DLD1 (cell line): ENCODE measurements around the gene ORC1.
"Not testable (repeated sequence)": the region's sequence is repeated elsewhere in the genome, so short reads cannot be mapped to it uniquely, and the experiment has no call there.

ENCODE experiments used
- in situ Hi-C: cut with HindIII; loops from 2 replicates; pipeline ENCODE4 v1.10.0; 2017; ENCODE audit warnings: low sequenced_read_pairs

Gene ORC1

DNA sequence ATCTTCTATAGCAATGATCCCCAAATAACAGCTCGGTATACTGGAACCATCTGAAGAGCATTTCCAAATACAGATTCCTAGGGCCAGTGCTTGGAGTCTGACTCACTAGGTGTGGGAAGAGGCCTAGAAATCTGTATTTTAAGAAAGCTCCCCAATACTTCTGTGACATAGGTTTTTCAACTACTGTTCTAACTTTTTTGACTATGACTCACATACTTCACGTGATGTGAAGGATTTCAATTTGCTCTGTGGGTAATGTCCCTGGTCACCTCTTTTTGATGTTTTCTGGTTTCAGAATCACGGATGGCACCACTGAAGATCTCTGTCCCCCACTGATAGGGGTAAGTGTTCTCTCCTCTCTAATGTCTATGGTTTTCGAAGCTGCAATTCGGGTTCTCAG is 11.0 kb downstream of the ORC1 start:
- in situ Hi-C loops, result no loop called here

DNA sequence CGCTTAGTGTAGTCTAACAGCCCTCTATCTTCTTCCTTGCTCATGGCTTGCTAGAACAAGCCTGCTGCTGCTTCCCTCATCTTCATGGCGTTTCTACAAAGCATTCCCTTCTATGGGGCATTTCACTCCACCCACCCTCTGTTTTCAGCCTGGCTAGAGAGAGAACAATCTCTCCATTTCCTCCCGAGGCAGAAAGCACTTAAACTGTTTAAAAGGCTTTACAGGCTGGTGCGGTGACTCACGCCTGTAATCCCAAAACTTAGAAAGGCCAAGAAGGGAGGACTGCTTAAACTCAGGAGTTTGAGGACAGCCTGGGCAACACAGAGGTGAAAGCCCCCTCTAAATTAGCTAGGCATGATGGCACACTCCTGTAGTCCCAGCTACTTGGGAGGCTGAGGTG is 17.8 kb downstream of the ORC1 start:
- in situ Hi-C loops, result no loop called here

DNA sequence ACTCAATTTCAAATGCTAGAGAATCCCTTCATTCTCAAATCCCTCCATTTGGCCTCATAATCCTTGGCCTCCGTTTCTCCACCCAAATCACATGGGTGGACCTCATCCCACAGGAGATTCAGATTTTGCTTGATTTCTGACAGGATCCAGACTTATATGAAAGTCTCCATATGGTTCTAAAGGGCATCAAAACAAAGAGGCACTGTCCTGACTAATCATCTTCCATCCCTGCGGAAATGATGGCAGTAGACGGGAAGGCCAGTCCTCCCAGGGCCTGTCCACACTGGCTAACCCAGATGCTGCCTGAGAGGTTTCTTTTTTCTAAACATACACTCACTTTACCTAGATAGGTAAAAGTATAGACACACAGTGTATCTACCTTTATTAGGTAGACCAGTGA is 18.8 kb downstream of the ORC1 start:
- in situ Hi-C loops, result no loop called here

DNA sequence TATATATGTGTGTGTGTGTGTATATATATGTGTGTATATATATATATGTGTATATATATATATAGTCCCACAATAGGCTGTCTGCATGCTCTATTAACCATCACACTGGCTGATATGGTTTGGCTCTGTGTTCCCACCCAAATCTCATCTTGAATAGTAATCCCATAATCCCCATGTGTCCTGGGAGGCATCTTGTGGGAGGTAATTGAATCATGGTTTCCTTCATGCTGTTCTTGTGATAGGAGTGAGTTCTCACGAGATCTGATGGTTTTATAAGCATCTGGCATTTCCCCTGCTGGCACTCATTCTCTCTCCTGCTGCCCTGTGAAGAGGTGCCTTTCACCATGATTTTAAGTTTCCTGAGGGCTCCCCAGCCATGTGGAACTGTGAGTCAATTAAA is 34.4 kb downstream of the ORC1 start:
- in situ Hi-C loops, result not testable (repeated sequence)

DNA sequence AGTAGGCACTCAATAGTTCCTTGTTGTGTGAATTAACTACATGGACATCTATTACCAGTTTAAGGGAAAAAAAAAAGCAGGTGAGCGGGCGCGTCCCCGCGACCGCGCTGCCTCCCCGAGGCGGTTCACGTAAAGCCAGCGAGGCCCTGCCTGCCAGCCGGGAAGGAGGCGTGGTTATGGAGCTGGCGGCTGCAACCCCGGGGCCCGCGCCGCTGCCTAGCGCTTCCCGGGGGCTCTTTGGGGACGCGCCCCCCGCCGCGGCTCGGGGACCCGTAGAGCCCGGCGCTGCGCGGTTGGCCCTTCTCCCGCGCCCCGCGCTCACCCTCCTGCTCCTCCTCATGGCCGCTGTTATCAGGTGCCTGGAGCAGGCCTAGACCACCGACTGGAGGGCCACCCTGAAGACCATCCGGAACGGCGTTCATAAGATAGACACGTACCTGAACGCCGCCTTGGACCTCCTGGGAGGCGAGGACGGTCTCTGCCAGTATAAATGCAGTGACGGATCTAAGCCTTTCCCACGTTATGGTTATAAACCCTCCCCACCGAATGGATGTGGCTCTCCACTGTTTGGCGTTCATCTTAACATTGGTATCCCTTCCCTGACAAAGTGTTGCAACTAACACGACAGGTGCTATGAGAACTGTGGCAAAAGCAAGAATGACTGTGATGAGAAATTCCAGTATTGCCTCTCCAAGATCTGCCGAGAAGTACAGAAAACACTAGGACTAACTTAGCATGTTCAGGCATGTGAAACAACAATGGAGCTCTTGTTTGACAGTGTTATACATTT is 35.6 kb downstream of the ORC1 start:
- in situ Hi-C loops, result no loop called here

DNA sequence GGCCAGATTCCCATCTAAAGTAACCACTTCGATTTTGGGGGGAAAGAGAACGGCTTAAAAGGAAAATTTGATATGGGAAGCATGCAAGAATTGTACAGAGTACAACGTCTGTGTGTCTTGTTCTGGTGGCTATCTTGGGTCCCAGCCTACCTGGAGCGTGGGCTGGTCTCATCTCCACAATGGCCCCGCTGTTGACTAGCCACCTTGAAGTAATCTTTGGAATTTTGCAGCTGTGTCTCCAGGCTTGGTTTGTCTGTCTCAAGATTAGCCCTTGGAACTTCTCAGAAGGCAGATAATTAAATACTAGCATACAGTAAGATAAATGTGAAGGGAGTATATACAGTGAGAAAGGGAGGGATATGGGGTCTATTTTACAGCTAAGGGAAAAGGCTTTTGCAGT is 37.0 kb downstream of the ORC1 start:
- in situ Hi-C loops, result no loop called here

DNA sequence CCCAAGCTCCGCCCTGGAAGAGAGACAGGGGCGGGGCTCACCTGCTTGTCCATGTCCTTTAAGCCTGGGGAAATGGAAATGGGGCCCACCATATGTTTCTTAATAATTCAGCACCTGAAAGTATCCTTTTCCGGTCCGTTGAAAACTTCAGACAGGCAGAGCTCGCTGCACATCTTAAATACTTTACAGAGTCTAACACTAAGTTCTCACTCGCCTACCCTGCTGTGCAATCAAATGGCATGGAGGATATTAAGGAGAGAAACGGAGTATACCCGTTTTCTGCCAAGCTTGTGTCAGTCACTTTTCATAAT is 37.8 kb downstream of the ORC1 start:
- in situ Hi-C loops, result no loop called here

DNA sequence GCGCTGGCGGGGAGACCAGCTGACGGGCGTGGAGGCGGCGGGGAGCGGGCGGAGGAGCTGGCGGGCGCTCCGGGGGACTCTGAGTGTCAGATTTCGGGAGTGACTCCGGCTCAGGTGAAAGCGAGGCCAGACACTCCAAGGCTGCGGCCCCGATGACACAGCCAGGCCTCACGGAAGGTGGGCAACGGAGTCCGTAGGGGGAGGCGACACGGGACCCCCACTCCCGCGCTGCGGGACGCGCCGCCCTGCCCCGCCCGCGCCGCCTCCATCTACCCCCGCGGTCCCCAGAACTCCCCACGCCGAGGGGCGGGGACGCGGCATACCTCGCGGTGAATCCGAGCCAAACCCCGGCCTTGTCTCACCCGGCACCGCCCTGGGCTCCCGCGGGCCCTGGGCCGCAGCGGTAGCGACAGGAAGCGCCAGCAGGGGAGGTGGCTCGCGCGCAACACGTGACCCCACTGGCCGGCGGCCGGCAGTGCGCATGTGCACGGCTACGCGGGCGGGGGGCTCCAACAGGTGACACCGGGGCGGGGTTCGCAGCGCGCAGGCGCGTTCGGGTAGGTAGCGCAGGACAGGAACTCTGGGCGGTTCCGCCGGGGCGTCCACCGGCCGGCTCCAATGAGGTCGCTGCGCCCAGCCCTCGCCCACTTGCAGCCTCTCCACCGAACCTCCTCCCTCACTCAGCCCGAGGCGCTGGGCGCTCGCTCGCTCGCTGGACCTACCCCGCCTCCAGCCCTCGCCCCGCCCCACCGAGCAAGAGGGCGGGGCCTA is 38.3 kb downstream of the ORC1 start, which contains the start of gene CC2D1B:
TSS of gene CC2D1B (minus strand) at position 460 of the 771 bp plus-strand sequence. CDS start 1,585 bp downstream, outside the sequence.
- in situ Hi-C loops, result no loop called here

DNA sequence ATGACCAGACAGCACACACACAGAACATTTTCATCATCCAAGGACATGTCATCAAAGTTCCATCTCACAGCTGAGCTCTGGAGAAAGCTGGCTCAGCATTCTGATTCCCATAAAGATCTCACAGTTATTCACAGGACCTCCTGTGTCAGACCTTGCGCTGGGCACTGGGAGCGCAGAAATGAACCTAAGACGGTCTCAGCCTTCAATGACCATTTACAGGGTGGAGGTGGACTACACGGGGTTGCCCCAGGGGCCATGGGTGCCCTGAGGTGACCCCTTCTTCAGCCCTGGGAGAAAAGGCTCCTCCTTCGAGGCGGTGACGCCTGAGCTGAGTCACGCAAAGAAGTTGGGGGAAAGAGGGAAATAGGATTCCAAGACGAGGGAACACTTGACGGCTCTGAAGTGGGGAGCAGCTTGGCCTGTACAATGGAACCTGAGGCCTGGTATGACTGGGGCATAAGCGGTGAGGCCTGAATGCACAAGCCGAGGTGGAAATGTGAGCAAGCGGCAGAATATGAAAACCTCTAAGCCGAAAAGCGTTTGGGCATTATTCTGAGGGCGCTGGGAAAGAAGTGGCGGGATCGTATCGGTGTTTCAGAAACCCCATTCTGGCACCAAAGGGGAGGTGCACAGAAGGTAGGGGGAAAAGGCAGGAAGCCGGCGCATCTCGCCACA is 39.0 kb downstream of the ORC1 start:
- in situ Hi-C loops, result no loop called here

DNA sequence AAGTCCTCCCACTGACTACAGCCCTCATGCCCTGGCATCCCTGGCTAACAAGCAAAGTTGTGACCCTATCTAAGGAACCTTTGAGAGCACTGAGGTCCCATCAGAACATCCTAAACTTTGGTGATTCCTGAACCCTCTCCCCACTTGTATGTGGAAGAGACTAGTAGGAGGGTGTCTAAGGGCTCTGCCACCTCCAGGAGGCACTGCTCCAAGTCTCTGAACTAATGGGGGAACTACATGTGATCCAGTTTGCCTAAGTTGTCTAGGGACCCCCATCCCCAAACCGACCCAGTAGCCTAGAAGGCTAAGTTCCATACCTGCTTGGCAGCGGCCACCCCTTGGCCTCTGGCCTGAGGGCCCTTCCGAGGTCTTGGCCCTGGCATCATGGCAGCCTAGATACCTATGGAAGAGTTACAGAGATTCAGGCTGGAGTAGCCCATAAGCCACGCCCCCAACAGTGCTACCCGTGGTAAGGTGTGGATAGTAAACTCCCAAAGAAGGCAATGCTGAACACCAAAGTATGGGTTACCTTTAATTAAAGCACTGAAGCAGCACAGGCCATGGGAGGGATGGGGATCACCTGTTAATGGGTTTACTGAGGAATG is 39.9 kb downstream of the ORC1 start:
- in situ Hi-C loops, result no loop called here

DNA sequence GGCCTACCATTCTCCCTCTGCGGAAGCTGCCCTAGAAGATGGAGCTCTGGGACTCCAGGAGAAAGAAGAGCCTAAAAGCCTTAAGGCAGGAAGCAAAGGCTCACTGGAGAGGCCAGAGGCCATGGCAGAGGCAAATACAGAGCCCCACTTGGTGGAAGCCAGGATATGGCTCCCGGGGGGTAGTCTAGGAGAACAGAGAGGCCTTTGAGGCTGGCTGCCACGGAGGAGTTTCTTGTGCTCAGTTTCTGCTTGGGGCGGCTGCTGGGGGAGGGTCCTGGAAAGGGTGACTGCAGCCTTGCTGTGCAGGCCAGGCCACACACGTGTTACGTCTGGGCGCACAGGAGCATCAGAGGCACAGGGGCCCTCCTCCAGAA is 43.6 kb downstream of the ORC1 start:
- in situ Hi-C loops, result no loop called here

DNA sequence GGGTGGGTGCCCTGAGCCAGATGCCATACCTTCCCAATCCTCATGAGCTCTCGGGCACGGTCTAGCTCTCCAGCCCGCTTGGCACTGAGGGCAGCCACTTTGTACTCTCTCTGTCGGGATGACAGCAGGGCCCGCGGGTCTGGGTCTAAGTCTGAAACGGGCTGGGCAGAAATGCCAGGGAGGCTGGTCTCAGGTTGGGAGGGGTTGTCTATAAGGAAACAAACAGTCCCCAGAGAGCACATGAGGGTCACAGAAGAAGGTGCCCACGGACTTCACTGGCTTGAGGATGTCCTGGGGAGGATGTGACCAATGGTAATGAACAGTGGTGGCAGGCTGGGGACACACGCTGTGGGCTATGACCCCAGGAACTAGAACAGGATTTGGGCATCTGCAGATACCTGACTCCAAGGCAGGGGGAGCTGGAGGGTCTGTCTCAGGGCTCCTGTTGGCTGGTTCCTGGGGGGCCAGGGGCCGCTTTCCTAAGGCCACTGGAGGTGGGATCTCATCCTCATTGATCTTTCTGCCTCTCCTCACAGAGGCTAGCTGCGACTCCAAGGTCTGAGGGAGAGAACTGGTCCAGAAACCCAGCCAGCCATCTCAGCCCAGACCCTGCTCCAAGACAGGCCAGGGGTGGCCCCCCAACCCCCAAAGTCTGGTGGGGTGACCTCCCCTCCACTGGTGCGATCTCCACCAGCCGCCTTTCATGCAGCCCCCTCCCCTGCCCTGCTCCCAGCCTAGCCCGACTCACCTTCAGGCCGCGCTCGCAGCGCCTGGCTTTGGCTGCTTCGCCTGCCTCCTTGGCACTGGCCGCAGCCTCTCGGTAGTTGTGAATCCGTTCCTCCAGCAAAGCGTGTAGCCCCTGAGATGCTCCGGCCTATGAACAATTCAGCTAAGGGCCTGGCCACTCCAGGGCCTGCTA is 44.3 kb downstream of the ORC1 start:
- in situ Hi-C loops, result no loop called here

DNA sequence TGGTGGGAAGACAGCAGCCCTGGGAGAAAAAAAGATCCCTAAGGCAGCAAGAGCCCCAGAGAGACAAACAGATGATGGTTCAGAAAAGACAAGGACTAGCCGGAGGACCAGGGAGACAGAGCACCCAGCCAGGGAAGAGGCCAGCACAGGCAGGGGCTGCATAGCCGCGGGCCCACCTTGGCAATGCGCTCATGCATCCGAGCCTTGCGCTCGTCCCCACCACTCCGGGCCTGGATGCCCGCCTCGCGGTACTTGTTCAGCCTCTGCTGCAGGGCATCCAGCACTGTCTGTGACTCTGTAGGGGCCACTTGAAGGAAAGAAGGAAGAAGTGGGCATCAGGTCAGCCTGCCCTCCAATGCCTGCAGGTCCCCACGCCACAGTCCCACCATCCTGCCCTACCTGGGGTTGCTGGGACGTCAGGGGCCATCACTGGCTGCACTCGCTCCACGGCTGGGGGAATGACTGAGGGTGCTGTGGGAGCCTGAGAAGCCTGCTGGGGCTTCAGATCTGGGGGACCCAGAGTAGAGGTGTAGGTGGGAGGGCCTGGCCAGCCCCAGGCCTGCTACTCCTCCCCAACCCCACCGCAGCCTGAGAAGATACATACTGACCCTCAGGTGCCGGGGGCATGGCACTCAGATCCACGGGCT is 45.2 kb downstream of the ORC1 start:
- in situ Hi-C loops, result no loop called here

DNA sequence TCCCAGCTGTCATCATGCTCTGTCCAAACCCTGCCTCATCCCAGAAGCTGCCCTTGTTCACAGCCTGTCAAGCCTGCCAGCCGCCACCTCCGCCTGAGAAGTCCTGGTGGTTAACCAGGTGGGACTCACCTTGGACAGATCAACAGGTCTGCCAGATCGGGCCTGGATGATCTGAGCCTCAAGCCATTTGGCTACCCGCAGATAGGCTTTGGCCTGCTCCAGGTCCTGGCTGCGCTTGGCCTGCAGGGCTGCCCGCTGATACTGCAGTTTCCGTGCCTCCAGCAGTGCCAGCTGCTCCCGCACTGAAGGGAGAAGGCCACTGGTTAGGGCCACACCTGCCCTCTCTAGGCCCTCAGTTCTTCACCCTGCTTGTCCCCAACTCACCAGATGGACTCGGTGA is 46.8 kb downstream of the ORC1 start:
- in situ Hi-C loops, result no loop called here

DNA sequence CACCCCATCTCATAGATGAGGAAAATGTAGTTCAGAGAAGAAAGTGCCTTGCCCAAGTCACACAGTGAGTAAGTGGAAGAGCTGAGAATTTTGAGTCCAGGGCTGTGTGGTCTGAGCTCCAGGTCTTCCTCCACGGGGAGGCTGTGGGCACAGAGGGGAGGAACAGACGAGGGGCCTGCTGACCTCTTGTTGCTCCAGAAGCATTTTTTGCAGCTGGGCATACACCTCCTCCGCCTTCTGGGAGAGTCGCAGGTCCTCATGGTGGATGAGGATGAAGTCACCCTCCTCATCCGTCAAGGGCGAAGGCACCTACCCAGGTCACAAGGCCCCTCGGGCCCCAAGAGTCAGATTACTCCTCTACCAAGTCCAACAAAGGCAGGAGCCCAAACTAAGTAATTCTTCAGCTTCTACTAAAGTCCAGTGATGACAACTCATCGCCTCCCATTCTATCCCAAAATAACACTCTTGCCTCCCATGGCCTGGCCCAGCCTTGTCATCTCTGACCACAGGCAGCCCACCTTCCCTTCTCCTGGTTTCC is 47.3 kb downstream of the ORC1 start:
- in situ Hi-C loops, result no loop called here

DNA sequence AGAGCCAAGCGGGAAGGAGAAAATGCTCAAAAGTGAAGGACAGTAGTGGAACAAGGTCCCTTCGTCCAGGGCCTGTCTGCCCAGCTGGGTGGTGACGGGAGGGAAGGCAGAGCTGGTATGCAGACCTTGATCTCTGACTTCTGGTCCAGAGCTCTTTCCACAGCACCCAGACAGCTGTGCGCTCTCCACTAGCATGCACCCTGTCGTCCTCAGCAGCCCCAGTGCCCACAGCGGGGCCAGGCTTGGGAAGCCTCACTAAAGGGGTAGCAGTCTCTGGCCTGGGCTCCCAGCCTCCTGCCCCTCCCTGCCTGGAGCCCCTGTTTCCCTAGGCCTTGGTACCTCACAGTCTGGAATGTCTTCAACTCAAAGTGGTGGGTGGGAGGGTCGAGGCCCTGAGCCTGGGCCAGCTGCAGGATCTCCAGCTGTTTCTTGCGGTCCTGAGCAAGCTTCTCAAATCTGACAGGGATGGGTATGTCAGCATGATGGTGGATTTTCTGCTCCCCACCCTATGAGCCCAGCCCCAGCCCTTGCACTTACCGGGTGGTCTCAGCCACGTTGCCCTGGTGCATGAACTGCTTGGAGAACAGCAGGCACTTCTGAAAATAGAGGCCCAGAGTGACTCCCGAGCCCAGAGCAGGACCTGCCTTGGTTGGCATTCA is 48.2 kb downstream of the ORC1 start:
- in situ Hi-C loops, result no loop called here

DNA sequence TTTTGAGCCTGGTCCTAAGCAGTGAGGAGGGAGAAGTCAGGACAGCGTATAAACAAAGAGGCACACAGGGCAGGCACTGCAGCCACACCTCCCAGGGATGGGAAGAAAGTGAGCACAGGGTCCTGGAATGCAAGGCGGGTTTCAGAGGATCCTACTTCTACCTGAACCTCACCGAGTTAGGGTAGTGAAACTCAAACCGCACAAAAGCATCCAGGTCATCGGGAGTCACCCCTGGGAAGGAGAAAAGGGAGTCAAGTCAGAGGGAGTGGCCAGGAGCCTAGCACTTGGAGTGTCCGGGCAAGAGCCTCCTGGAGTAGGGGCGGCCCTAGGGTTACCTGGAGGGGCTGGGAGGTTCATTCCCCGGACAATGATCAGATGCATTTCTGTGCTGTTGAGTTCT is 48.8 kb downstream of the ORC1 start:
- in situ Hi-C loops, result no loop called here

DNA sequence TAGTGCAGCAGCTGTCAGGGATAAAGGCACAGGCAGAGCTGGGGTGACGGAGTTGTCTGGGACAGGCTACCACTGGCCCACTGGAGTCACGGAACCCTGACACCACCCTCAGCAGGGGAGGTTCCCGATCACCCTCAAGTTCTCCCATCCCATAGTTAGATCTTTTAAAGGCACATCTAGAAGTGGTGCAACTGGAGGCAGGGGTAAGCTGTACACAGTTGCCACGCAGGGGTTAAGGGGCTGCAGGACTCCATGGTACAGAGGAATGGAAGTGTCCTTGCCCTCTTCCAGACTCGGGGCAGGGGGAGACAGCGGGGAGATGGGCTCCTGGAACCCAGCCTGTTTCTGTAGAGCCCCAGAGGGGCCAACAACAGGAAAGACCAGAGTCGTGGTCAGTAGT is 51.5 kb downstream of the ORC1 start:
- in situ Hi-C loops, result no loop called here

DNA sequence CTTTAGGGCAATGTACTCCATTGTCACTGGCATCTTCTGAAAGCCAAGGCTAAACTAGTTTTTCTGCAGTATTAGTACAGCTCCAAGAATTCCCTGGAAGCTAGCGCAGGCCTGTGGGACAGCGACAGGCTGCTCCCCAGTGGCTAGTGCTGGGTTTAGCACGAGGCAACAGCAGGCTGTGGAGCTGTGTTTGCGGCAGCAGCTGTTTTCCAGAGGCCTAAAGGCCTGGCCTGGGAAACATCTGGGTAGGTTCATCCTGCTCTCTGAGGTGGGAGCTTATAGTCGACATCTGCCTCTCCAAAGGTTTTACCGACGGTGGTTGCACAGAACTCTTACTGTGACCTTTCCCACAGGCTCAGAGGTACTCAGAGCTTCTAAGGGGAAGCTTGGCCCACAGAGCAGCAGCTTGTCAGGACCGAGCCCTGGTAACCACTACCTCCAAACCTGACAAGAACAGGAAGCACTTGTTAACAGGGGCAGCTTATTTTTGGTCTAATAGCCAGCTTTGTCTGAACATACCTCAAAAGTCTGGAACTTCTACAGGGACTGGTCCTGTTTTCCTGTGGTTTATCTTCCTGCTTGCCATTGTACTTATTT is 55.4 kb downstream of the ORC1 start:
- in situ Hi-C loops, result no loop called here
